WERI-Rb-1 (cell line): ENCODE measurements around the gene FAM193B.

Source experiments
- DNase-seq: peaks from one replicate; pipeline ENCODE4 v3.0.0-alpha.2; 2020
- H3K27ac ChIP-seq: fragments of 250-450 bp; sonication (Bioruptor Pico); 2 replicates; pipeline ENCODE4 v1.5.1; 2020; ENCODE audit warnings: mild to moderate bottlenecking, moderate library complexity
- H3K27me3 ChIP-seq: fragments of 250-450 bp; sonication (Bioruptor Pico); 2 replicates; pipeline ENCODE4 v1.5.1; 2021; ENCODE audit warnings: mild to moderate bottlenecking, low read depth, moderate library complexity; ENCODE audit not compliant: insufficient read depth, severe bottlenecking
- H3K36me3 ChIP-seq: fragments of 250-450 bp; sonication (Bioruptor Pico); 2 replicates; pipeline ENCODE4 v1.5.1; 2020; ENCODE audit warnings: mild to moderate bottlenecking, moderate library complexity
- H3K4me3 ChIP-seq: 2 replicates; pipeline ENCODE4 v1.5.1; 2011; ENCODE audit warnings: low read depth, mild to moderate bottlenecking, control low read depth, low read length
- H3K9me3 ChIP-seq: fragments of 250-450 bp; sonication (Bioruptor Pico); 2 replicates; pipeline ENCODE4 v1.5.1; 2021; ENCODE audit warnings: mild to moderate bottlenecking, moderate library complexity; ENCODE audit not compliant: severe bottlenecking
- CTCF ChIP-seq: IDR thresholded peaks from 2 replicates; pipeline ENCODE4 v1.5.1; 2011; ENCODE audit warnings: low read depth, mild to moderate bottlenecking, control low read depth, inconsistent platforms, low read length

The FAM193B gene

GRCh38 chr5:177519463-177520235, 34.7 kb downstream of the FAM193B start:
- no peak for DNase-seq
- Histone ChIP-seq H3K27ac (no peak overlapping the region), H3K4me3 (no peak overlapping the region), H3K27me3 (no peaks in the 10 kb centered on the region), H3K36me3 (peaks cover 13% of the 10 kb centered on the region), H3K9me3 (no peaks in the 10 kb centered on the region)
- no peak for TF ChIP-seq CTCF

GRCh38 chr5:177516601-177517568, 37.5 kb downstream of the FAM193B start, which contains the start of gene DDX41:
Gene DDX41 (minus strand): TSS chr5:177516961. CDS start chr5:177516945, 16 bp downstream.
- Histone ChIP-seq H3K27ac (peak within 1 kb of the TSS; percentile 80), H3K4me3 (peak within 1 kb of the TSS; percentile 80), H3K36me3 (peaks cover 13% of the 10 kb centered on the region), H3K27me3 (no peaks in the 10 kb centered on the region), H3K9me3 (no peaks in the 10 kb centered on the region)
- DNase-seq: peak; percentile 94
- no peak for TF ChIP-seq CTCF

DNA sequence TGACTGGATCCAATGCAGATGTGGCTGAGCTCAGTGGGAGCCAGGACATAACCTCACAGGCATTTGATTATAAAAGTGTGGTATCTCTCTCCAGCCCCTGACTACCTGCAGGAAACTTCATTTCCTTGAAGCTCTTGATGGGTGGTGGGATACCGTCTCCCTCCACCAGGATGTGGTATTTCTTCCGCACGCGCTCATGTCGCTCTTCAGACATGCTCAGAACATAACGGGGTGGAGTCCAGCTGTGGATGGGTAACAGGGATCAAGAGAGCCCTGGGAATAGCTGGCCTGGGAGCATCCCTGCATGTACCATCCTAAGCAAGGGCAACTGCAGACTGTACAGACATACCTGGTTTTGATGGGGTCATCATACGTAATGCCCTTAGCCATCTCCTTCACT, 38.8 kb downstream of the FAM193B start:
- no peaks in the 10 kb centered on the region for H3K27me3 ChIP-seq
- no peak overlapping the region for H3K27ac ChIP-seq
- peak overlapping the region; percentile 80; the same call in 1 of the 2 replicates for H3K4me3 ChIP-seq
- H3K9me3 ChIP-seq: no peaks in the 10 kb centered on the region
- no peak for TF ChIP-seq CTCF
- peaks cover 9% of the 10 kb centered on the region for H3K36me3 ChIP-seq
- DNase-seq: no peak

DNA sequence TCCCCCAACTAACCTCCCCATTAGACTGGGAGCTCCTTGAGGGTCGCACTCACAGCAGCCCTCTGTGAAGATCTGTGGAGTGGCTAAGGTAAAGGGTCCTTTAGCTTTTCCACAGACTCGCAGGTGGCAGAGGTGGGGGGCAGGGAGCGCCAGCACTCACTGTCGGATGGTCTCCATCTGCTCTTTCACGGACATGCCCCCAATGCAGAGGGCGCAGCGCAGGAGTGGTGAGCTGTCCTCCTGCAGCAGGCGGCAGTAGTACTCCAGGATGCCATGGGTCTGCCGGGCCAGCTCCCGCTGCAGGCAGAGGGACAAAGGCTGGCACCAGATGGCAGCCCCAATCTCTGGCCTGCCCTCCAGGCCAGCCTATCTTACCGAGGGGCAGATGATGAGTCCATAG, 39.8 kb downstream of the FAM193B start:
- no peak for TF ChIP-seq CTCF
- no peaks in the 10 kb centered on the region for H3K9me3 ChIP-seq
- H3K36me3 ChIP-seq: peaks cover 9% of the 10 kb centered on the region
- no peak for DNase-seq
- H3K27ac ChIP-seq: no peak overlapping the region
- H3K27me3 ChIP-seq: no peaks in the 10 kb centered on the region
- no peak overlapping the region for H3K4me3 ChIP-seq

DNA sequence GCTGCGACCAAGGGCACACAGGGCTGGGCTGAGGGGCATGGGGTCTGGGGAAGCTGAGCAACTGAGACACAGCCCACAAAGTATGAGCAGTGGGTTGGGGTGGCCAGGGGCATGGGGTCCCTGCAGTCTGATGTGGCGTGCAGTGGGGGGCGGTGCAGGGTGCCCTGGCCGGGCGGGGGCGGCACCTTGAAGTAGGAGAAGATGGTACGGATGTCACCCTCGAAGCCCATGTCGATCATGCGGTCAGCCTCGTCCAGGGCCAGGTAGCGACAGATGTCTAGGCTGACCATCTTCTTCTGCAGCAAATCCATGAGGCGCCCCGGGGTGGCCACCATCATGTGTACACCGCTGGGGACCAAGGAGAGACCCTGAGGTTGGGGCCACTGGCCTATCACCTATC, 40.9 kb downstream of the FAM193B start:
- H3K36me3 ChIP-seq: peaks cover 9% of the 10 kb centered on the region

More for the DNA sequence above, 40.9 kb downstream of the FAM193B start:
- DNase-seq: no peak
- no peak overlapping the region for H3K4me3 ChIP-seq
- no peak overlapping the region for H3K27ac ChIP-seq
- no peaks in the 10 kb centered on the region for H3K9me3 ChIP-seq
- no peaks in the 10 kb centered on the region for H3K27me3 ChIP-seq
- no peak for TF ChIP-seq CTCF
